WTC11 (cell line): ENCODE measurements around the gene ADAMTS19. TPM values are rescaled to one million over a fixed set of nuclear protein-coding genes. Genes with fewer than 3 reads are reported as not detected.

ENCODE experiments used
- ATAC-seq: fragments of 200-7000 bp; cut with Tn5 transposase; 2 replicates; pipeline ENCODE4 v1.10.0; 2021; ENCODE audit warnings: mild to moderate bottlenecking, moderate library complexity
- CTCF ChIA-PET: fragments of 300-600 bp; sonication (Branson Sonifier 250); formaldehyde crosslinking; loops from one replicate; lab custom pipeline; 2021; ENCODE audit warnings: antibody characterized with exemption; lab: Charles Lee
- POLR2A ChIA-PET: fragments of 350-600 bp; sonication (Branson Sonifier 250); formaldehyde crosslinking; loops from one replicate; lab custom pipeline; 2021; ENCODE audit warnings: antibody characterized with exemption; lab: Charles Lee
- DNase-seq: peaks from one replicate; pipeline ENCODE4 v3.0.0; 2021; ENCODE audit warnings: low spot score
- H3K27ac Mint-ChIP-seq: 2 replicates; pipeline ENCODE4 v1.8.0; 2021; ENCODE audit warnings: mixed read lengths
- H3K27me3 Mint-ChIP-seq: 2 replicates; pipeline ENCODE4 v1.8.0; 2021; ENCODE audit warnings: low read depth, mild to moderate bottlenecking, moderate library complexity, mixed read lengths
- H3K36me3 Mint-ChIP-seq: 2 replicates; pipeline ENCODE4 v1.8.0; 2021; ENCODE audit warnings: mixed read lengths
- H3K4me1 Mint-ChIP-seq: 2 replicates; pipeline ENCODE4 v1.8.0; 2022; ENCODE audit warnings: mixed read lengths
- H3K4me3 Mint-ChIP-seq: 2 replicates; pipeline ENCODE4 v1.8.0; 2021; ENCODE audit warnings: mild to moderate bottlenecking, moderate library complexity, mixed read lengths
- H3K9me3 Mint-ChIP-seq: 2 replicates; pipeline ENCODE4 v1.8.0; 2021; ENCODE audit warnings: mixed read lengths
- GRHL2 ChIP-seq: fragments of 250-450 bp; sonication (Bioruptor Pico); IDR thresholded peaks from 2 replicates; pipeline ENCODE4 v1.8.0; 2022; ENCODE audit warnings: mild to moderate bottlenecking, moderate library complexity; ENCODE audit not compliant: insufficient replicate concordance, severe bottlenecking
- JUN ChIP-seq: sonication (generic); formaldehyde crosslinking; IDR thresholded peaks from 2 replicates; pipeline ENCODE4 v1.8.0; 2023; ENCODE audit warnings: mild to moderate bottlenecking, missing genetic modification reagents
- MXD4 ChIP-seq: fragments of 250-450 bp; sonication (Bioruptor Pico); IDR thresholded peaks from 2 replicates; pipeline ENCODE4 v1.8.0; 2021; ENCODE audit warnings: mild to moderate bottlenecking, moderate library complexity, borderline replicate concordance
- NFYB ChIP-seq: sonication (generic); formaldehyde crosslinking; conservative IDR thresholded peaks from 2 replicates; pipeline ENCODE4 v1.8.0; 2022; ENCODE audit warnings: low read depth, missing genetic modification reagents
- PRRX2 ChIP-seq: fragments of 250-450 bp; sonication (Bioruptor Pico); IDR thresholded peaks from 2 replicates; pipeline ENCODE4 v1.8.0; 2021; ENCODE audit warnings: mild to moderate bottlenecking
- SMAD4 ChIP-seq: sonication (generic); formaldehyde crosslinking; IDR thresholded peaks from 2 replicates; pipeline ENCODE4 v1.8.0; 2022; ENCODE audit warnings: mild to moderate bottlenecking, missing genetic modification reagents
- TEAD4 ChIP-seq: sonication (generic); formaldehyde crosslinking; IDR thresholded peaks from 2 replicates; pipeline ENCODE4 v1.8.0; 2022; ENCODE audit warnings: mild to moderate bottlenecking, missing genetic modification reagents
- ZNF219 ChIP-seq: sonication (generic); formaldehyde crosslinking; IDR thresholded peaks from 2 replicates; pipeline ENCODE4 v1.8.0; 2023; ENCODE audit warnings: missing genetic modification reagents, mild to moderate bottlenecking, borderline replicate concordance
- ZNF263 ChIP-seq: sonication (generic); formaldehyde crosslinking; IDR thresholded peaks from 2 replicates; pipeline ENCODE4 v1.8.1; 2022; ENCODE audit warnings: low read depth, mild to moderate bottlenecking, moderate library complexity, missing genetic modification reagents
- ZNF396 ChIP-seq: fragments of 250-450 bp; sonication (Bioruptor Pico); IDR thresholded peaks from 2 replicates; pipeline ENCODE4 v1.8.0; 2021; ENCODE audit warnings: mild to moderate bottlenecking, moderate library complexity, borderline replicate concordance
- ZNF416 ChIP-seq: fragments of 250-450 bp; sonication (Bioruptor Pico); IDR thresholded peaks from 2 replicates; pipeline ENCODE4 v1.9.0; 2021; ENCODE audit warnings: mild to moderate bottlenecking, inconsistent platforms
- total RNA-seq: library from RNA; stranded (reverse); gene quantifications from 3 replicates; pipeline ENCODE4 v1.2.3, GENCODE V29; 2021
- TF ChIP-seq, protein P1 (sequence below): sonication (generic); formaldehyde crosslinking; IDR thresholded peaks from 2 replicates; pipeline ENCODE4 v1.8.0; 2023; ENCODE audit warnings: missing genetic modification reagents
- TF ChIP-seq, protein P2 (sequence below): sonication (generic); formaldehyde crosslinking; conservative IDR thresholded peaks from 2 replicates; pipeline ENCODE4 v1.8.1; 2023; ENCODE audit warnings: mild to moderate bottlenecking, low read depth, missing genetic modification reagents, moderate library complexity
- TF ChIP-seq, protein P3 (sequence below): fragments of 250-450 bp; sonication (Bioruptor Pico); IDR thresholded peaks from 2 replicates; pipeline ENCODE4 v2.1.2; 2022; ENCODE audit warnings: mild to moderate bottlenecking, moderate library complexity
- TF ChIP-seq, protein P4 (sequence below): sonication (generic); formaldehyde crosslinking; IDR thresholded peaks from 2 replicates; pipeline ENCODE4 v1.8.0; 2023; ENCODE audit warnings: mild to moderate bottlenecking, missing genetic modification reagents
- TF ChIP-seq, protein P5 (sequence below): fragments of 250-450 bp; sonication (Bioruptor Pico); IDR thresholded peaks from 2 replicates; pipeline ENCODE4 v1.9.0; 2021; ENCODE audit warnings: moderate library complexity, mild to moderate bottlenecking, inconsistent platforms, borderline replicate concordance
- TF ChIP-seq, protein P6 (sequence below): sonication (generic); formaldehyde crosslinking; IDR thresholded peaks from 2 replicates; pipeline ENCODE4 v1.8.1; 2022; ENCODE audit warnings: mild to moderate bottlenecking, missing genetic modification reagents, moderate library complexity, borderline replicate concordance

The ADAMTS19 gene
- total RNA-seq, 1 experiment from 2014 or later, result 28.0 TPM

DNA sequence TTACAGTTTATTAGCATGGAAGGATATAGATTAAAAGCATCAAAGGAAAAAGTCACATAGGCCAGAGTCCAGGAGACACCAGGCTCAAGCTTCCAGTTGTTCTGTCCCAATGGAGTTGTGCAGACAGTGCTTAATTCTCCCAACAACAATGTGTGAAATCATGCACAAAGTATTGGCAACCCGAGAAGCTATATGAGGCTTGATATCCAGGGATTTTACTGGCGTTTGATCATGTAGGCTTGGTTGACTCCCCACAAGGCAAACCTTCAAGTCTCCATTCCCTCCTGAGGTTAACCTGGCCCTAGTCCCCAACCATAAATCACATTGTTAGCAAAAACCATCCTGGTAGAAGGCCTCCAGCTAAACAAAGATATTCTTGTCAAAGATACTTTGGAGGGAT, 141.5 kb downstream of the ADAMTS19 start:
- CTCF ChIA-PET, result no interaction called here
- H3K4me1 Mint-ChIP-seq, result no peaks in the 10 kb centered on the region
- no peak overlapping the region for H3K27ac Mint-ChIP-seq
- peaks cover 4% of the 10 kb centered on the region; the same call in 1 of the 2 replicates for H3K36me3 Mint-ChIP-seq
- H3K27me3 Mint-ChIP-seq, result no peaks in the 10 kb centered on the region
- no peak overlapping the region for H3K4me3 Mint-ChIP-seq
- no peak for DNase-seq
- TF ChIP-seq, protein P1, sequence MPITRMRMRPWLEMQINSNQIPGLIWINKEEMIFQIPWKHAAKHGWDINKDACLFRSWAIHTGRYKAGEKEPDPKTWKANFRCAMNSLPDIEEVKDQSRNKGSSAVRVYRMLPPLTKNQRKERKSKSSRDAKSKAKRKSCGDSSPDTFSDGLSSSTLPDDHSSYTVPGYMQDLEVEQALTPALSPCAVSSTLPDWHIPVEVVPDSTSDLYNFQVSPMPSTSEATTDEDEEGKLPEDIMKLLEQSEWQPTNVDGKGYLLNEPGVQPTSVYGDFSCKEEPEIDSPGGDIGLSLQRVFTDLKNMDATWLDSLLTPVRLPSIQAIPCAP (CRISPR knock-in tag), result no peak
- TF ChIP-seq, all 79 proteins: peak for 0
- POLR2A ChIA-PET, result no interaction called here
- H3K9me3 Mint-ChIP-seq, result no peaks in the 10 kb centered on the region
- ATAC-seq, result no peak

DNA sequence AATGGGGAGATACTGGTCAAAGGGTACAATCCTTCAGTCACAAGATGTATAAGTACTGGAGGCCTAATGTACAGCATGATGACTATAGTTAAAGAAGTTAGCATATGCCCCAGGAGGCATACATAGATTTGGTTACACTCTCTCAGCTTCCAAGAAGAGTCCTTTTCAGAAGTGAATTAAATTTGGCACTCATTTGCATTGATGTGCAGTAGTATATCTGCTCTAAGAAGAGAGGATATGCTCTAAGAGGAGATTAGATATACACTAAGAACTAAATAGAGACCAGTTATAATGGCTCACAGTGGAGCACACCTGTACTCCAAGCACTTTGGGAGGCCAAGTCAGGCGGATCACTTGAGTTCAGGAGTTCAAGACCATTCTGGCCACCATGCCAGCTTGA, 148.3 kb downstream of the ADAMTS19 start:
- CTCF ChIA-PET, result no interaction called here
- no peaks in the 10 kb centered on the region for H3K4me1 Mint-ChIP-seq
- peaks cover 21% of the 10 kb centered on the region for H3K36me3 Mint-ChIP-seq

DNA sequence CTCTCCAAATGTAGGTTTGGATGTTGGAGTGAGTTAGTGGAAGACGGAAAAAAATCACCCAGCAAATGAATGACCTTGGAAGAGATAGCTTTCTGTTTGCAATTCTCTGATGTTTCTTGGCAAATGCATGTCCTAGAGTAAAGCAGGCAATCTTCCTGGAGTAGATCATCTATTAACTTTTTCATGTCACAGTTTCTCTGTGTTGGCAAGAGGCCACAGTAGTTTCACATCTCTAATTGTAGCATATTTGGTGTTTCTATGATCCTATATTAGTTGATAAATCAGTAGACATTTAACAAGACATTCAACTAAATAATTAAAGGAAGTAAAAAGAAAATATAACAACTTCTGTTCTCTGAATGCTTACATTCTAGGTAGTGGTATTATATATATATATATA, 149.6 kb downstream of the ADAMTS19 start:
- DNase-seq (no peak), ATAC-seq (no peak)
- peaks cover 21% of the 10 kb centered on the region for H3K36me3 Mint-ChIP-seq
- no peak overlapping the region for H3K4me3 Mint-ChIP-seq
- no peak overlapping the region for H3K27ac Mint-ChIP-seq
- ChIA-PET POLR2A (no interaction called here), CTCF (no interaction called here)
- no peak for TF ChIP-seq JUN
- TF ChIP-seq, protein P2, sequence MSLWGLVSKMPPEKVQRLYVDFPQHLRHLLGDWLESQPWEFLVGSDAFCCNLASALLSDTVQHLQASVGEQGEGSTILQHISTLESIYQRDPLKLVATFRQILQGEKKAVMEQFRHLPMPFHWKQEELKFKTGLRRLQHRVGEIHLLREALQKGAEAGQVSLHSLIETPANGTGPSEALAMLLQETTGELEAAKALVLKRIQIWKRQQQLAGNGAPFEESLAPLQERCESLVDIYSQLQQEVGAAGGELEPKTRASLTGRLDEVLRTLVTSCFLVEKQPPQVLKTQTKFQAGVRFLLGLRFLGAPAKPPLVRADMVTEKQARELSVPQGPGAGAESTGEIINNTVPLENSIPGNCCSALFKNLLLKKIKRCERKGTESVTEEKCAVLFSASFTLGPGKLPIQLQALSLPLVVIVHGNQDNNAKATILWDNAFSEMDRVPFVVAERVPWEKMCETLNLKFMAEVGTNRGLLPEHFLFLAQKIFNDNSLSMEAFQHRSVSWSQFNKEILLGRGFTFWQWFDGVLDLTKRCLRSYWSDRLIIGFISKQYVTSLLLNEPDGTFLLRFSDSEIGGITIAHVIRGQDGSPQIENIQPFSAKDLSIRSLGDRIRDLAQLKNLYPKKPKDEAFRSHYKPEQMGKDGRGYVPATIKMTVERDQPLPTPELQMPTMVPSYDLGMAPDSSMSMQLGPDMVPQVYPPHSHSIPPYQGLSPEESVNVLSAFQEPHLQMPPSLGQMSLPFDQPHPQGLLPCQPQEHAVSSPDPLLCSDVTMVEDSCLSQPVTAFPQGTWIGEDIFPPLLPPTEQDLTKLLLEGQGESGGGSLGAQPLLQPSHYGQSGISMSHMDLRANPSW (CRISPR knock-in tag), result no peak
- no peak for TF ChIP-seq NFYB
- TF ChIP-seq, protein P3, sequence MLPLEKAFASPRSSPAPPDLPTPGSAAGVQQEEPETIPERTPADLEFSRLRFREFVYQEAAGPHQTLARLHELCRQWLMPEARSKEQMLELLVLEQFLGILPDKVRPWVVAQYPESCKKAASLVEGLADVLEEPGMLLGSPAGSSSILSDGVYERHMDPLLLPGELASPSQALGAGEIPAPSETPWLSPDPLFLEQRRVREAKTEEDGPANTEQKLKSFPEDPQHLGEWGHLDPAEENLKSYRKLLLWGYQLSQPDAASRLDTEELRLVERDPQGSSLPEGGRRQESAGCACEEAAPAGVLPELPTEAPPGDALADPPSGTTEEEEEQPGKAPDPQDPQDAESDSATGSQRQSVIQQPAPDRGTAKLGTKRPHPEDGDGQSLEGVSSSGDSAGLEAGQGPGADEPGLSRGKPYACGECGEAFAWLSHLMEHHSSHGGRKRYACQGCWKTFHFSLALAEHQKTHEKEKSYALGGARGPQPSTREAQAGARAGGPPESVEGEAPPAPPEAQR, result no peak
- TF ChIP-seq, protein P4, sequence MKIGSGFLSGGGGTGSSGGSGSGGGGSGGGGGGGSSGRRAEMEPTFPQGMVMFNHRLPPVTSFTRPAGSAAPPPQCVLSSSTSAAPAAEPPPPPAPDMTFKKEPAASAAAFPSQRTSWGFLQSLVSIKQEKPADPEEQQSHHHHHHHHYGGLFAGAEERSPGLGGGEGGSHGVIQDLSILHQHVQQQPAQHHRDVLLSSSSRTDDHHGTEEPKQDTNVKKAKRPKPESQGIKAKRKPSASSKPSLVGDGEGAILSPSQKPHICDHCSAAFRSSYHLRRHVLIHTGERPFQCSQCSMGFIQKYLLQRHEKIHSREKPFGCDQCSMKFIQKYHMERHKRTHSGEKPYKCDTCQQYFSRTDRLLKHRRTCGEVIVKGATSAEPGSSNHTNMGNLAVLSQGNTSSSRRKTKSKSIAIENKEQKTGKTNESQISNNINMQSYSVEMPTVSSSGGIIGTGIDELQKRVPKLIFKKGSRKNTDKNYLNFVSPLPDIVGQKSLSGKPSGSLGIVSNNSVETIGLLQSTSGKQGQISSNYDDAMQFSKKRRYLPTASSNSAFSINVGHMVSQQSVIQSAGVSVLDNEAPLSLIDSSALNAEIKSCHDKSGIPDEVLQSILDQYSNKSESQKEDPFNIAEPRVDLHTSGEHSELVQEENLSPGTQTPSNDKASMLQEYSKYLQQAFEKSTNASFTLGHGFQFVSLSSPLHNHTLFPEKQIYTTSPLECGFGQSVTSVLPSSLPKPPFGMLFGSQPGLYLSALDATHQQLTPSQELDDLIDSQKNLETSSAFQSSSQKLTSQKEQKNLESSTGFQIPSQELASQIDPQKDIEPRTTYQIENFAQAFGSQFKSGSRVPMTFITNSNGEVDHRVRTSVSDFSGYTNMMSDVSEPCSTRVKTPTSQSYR, result no peak
- TF ChIP-seq, protein P5, sequence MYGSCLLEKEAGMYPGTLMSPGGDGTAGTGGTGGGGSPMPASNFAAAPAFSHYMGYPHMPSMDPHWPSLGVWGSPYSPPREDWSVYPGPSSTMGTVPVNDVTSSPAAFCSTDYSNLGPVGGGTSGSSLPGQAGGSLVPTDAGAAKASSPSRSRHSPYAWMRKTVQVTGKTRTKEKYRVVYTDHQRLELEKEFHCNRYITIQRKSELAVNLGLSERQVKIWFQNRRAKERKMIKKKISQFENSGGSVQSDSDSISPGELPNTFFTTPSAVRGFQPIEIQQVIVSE (CRISPR knock-in tag), result no peak
- no peak for TF ChIP-seq ZNF219
- TF ChIP-seq ZNF396 (CRISPR knock-in tag), result no peak
- TF ChIP-seq TEAD4 (CRISPR knock-in tag), result no peak
- TF ChIP-seq MXD4 (CRISPR knock-in tag), result no peak
- no peak for TF ChIP-seq PRRX2 (CRISPR knock-in tag)
- TF ChIP-seq ZNF263, result no peak
- TF ChIP-seq, protein P6, sequence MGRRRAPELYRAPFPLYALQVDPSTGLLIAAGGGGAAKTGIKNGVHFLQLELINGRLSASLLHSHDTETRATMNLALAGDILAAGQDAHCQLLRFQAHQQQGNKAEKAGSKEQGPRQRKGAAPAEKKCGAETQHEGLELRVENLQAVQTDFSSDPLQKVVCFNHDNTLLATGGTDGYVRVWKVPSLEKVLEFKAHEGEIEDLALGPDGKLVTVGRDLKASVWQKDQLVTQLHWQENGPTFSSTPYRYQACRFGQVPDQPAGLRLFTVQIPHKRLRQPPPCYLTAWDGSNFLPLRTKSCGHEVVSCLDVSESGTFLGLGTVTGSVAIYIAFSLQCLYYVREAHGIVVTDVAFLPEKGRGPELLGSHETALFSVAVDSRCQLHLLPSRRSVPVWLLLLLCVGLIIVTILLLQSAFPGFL (CRISPR knock-in tag), result no peak
- no peak for TF ChIP-seq SMAD4 (CRISPR knock-in tag)
- TF ChIP-seq GRHL2 (CRISPR knock-in tag), result no peak
- peaks cover 13% of the 10 kb centered on the region for H3K9me3 Mint-ChIP-seq
- no peaks in the 10 kb centered on the region for H3K4me1 Mint-ChIP-seq
- no peaks in the 10 kb centered on the region for H3K27me3 Mint-ChIP-seq

More for the DNA sequence above, 148.3 kb downstream of the ADAMTS19 start:
- ATAC-seq, result no peak
- POLR2A ChIA-PET, result no interaction called here
- Mint-ChIP-seq H3K27me3 (no peaks in the 10 kb centered on the region), H3K4me3 (no peak overlapping the region), H3K9me3 (peaks cover 13% of the 10 kb centered on the region), H3K27ac (no peak overlapping the region)
- no peak for DNase-seq
- no peak for TF ChIP-seq ZNF416 (CRISPR knock-in tag)
